IMR-90 (cell line): Measurements from ENCODE around the gene C17orf50. TPM values are rescaled to one million over a fixed set of nuclear protein-coding genes. Genes with fewer than 3 reads are reported as not detected.

Source experiments
- ATAC-seq: fragments of 200-7000 bp; cut with Tn5 transposase; 2 replicates; pipeline ENCODE4 v1.9.1; 2020; ENCODE audit warnings: low read depth, mild to moderate bottlenecking, moderate library complexity
- BruUV-seq: library from RNA; stranded (reverse); fragments of 400-500 nt; replicated peaks from 2 replicates; lab custom pipeline; 2021; lab: Mats Ljungman, UMichigan
- CTCF ChIA-PET: fragments of 300-600 bp; formaldehyde crosslinking; extraction: SDS; loops from one replicate; lab custom pipeline; 2021; ENCODE audit warnings: antibody characterized with exemption; lab: Yijun Ruan, JAX
- POLR2A ChIA-PET: fragments of 300-600 bp; sonication (Branson Sonifier 250); formaldehyde crosslinking; loops from one replicate; lab custom pipeline; 2022; ENCODE audit warnings: antibody characterized with exemption; ENCODE audit not compliant: unreplicated experiment; lab: Charles Lee
- DNase-seq: peaks from one replicate; pipeline ENCODE4 v3.0.0; 2013
- H2AFZ ChIP-seq: replicated peaks from 2 replicates; pipeline ENCODE3; 2013; ENCODE audit warnings: low read length, mild to moderate bottlenecking; ENCODE audit not compliant: poor library complexity
- H2AK5ac ChIP-seq: 2 replicates; pipeline ENCODE4 v1.6.1; 2013; ENCODE audit warnings: low read depth, low read length, inconsistent platforms
- H2AK9ac ChIP-seq: replicated peaks from 2 replicates; pipeline ENCODE3; 2013; ENCODE audit warnings: mild to moderate bottlenecking, low read depth, low read length, moderate library complexity; ENCODE audit not compliant: poor library complexity
- H2BK120ac ChIP-seq: 2 replicates; pipeline ENCODE4 v1.6.1; 2013; ENCODE audit warnings: low read depth, low read length, inconsistent platforms
- H2BK15ac ChIP-seq: 3 replicates; pipeline ENCODE4 v1.6.1; 2013; ENCODE audit warnings: low read depth, low read length, inconsistent platforms
- H2BK20ac ChIP-seq: 2 replicates; pipeline ENCODE4 v1.6.1; 2013; ENCODE audit warnings: low read depth, mild to moderate bottlenecking, inconsistent platforms, low read length, moderate library complexity
- H2BK5ac ChIP-seq: 2 replicates; pipeline ENCODE4 v1.6.1; 2013; ENCODE audit warnings: mild to moderate bottlenecking, low read depth, low read length, inconsistent platforms; ENCODE audit not compliant: poor library complexity, severe bottlenecking
- H3K14ac ChIP-seq: replicated peaks from 2 replicates; pipeline ENCODE4 v1.6.1; 2013; ENCODE audit warnings: low read depth, low read length, inconsistent platforms
- H3K18ac ChIP-seq: 2 replicates; pipeline ENCODE4 v1.6.1; 2013; ENCODE audit warnings: low read depth, low read length, control low read depth
- H3K23ac ChIP-seq: 2 replicates; pipeline ENCODE4 v1.6.1; 2013; ENCODE audit warnings: low read depth, low read length, inconsistent platforms
- H3K27ac ChIP-seq: 2 replicates; pipeline ENCODE4 v1.5.1; 2013; ENCODE audit warnings: mild to moderate bottlenecking, control low read depth, low read length; ENCODE audit not compliant: insufficient read depth
- H3K27me3 ChIP-seq: 2 replicates; pipeline ENCODE4 v1.6.1; 2013; ENCODE audit warnings: low read length; ENCODE audit not compliant: control insufficient read depth, insufficient read depth
- H3K36me3 ChIP-seq: 2 replicates; pipeline ENCODE4 v1.6.1; 2013; ENCODE audit warnings: low read length, mixed read lengths; ENCODE audit not compliant: control insufficient read depth, insufficient read depth
- H3K4ac ChIP-seq: 2 replicates; pipeline ENCODE4 v1.6.1; 2013; ENCODE audit warnings: low read depth, low read length, inconsistent platforms
- H3K4me1 ChIP-seq: 2 replicates; pipeline ENCODE4 v1.6.1; 2013; ENCODE audit warnings: low read length, mixed read lengths; ENCODE audit not compliant: control insufficient read depth, insufficient read depth
- H3K4me2 ChIP-seq: 2 replicates; pipeline ENCODE4 v1.6.1; 2013; ENCODE audit warnings: low read depth, mild to moderate bottlenecking, control low read depth, low read length, moderate library complexity
- H3K4me3 ChIP-seq: 2 replicates; pipeline ENCODE4 v1.5.1; 2013; ENCODE audit warnings: low read depth, mild to moderate bottlenecking, control low read depth, low read length, moderate library complexity; ENCODE audit not compliant: insufficient read depth
- H3K56ac ChIP-seq: 2 replicates; pipeline ENCODE4 v1.6.1; 2013; ENCODE audit warnings: low read length, inconsistent platforms; ENCODE audit not compliant: insufficient read depth; ENCODE audit errors: extremely low read depth
- H3K79me1 ChIP-seq, 2 experiments: 2 replicates each; pipeline ENCODE4 v1.6.1; 2013; ENCODE audit warnings: low read length in 2 of 2, inconsistent platforms in 1 of 2, low read depth in 1 of 2
- H3K9ac ChIP-seq: 2 replicates; pipeline ENCODE4 v1.6.1; 2013; ENCODE audit warnings: low read depth, low read length, control low read depth
- H3K9me1 ChIP-seq: 2 replicates; pipeline ENCODE4 v1.6.1; 2013; ENCODE audit warnings: low read length, inconsistent platforms; ENCODE audit not compliant: insufficient read depth
- H3K9me3 ChIP-seq: 2 replicates; pipeline ENCODE4 v1.6.1; 2013; ENCODE audit warnings: low read length; ENCODE audit not compliant: control insufficient read depth, insufficient read depth
- H4K20me1 ChIP-seq: 2 replicates; pipeline ENCODE4 v1.6.1; 2013; ENCODE audit warnings: low read length, inconsistent platforms; ENCODE audit not compliant: insufficient read depth
- H4K5ac ChIP-seq: 2 replicates; pipeline ENCODE4 v1.6.1; 2013; ENCODE audit warnings: mild to moderate bottlenecking, low read depth, low read length, control low read depth
- H4K8ac ChIP-seq, 2 experiments: 2 replicates each; pipeline ENCODE4 v1.6.1; 2013; ENCODE audit warnings: low read depth in 2 of 2, low read length in 2 of 2, control low read depth in 1 of 2, inconsistent platforms in 1 of 2
- H4K91ac ChIP-seq: 2 replicates; pipeline ENCODE4 v1.6.1; 2013; ENCODE audit warnings: low read depth, low read length, inconsistent platforms; ENCODE audit not compliant: insufficient read depth
- BHLHE40 ChIP-seq: fragments of 150-350 bp; IDR thresholded peaks from 2 replicates; pipeline ENCODE4 v1.6.1; 2016; ENCODE audit warnings: mild to moderate bottlenecking, low read depth, low read length
- CEBPB ChIP-seq: IDR thresholded peaks from 2 replicates; pipeline ENCODE4 v1.6.1; 2012; ENCODE audit warnings: low read depth, low read length, improper control_type of control experiment
- CHD1 ChIP-seq: IDR thresholded peaks from 2 replicates; pipeline ENCODE4 v1.6.1; 2012; ENCODE audit warnings: low read depth, low read length, improper control_type of control experiment
- MAFK ChIP-seq: IDR thresholded peaks from 2 replicates; pipeline ENCODE4 v1.6.1; 2012; ENCODE audit warnings: low read depth, low read length, improper control_type of control experiment
- MAZ ChIP-seq: IDR thresholded peaks from 2 replicates; pipeline ENCODE4 v1.6.1; 2012; ENCODE audit warnings: low read depth, mild to moderate bottlenecking, low read length, improper control_type of control experiment, moderate library complexity, borderline replicate concordance
- NFE2L2 ChIP-seq: fragments of 150-350 bp; IDR thresholded peaks from 2 replicates; pipeline ENCODE4 v1.6.1; 2016; ENCODE audit warnings: low read depth, mild to moderate bottlenecking, low read length
- POLR2A ChIP-seq: IDR thresholded peaks from 2 replicates; pipeline ENCODE4 v1.6.1; 2012; ENCODE audit warnings: mild to moderate bottlenecking, low read depth, low read length
- RAD21 ChIP-seq: IDR thresholded peaks from 2 replicates; pipeline ENCODE4 v1.6.1; 2012; ENCODE audit warnings: low read length, improper control_type of control experiment
- RCOR1 ChIP-seq: IDR thresholded peaks from 2 replicates; pipeline ENCODE4 v1.6.1; 2012; ENCODE audit warnings: mild to moderate bottlenecking, low read length, improper control_type of control experiment; ENCODE audit not compliant: insufficient replicate concordance
- RFX5 ChIP-seq: IDR thresholded peaks from 2 replicates; pipeline ENCODE4 v1.8.0; 2012; ENCODE audit warnings: low read depth, mild to moderate bottlenecking, low read length, moderate library complexity
- SMC3 ChIP-seq: fragments of 150-350 bp; IDR thresholded peaks from 2 replicates; pipeline ENCODE4 v1.6.1; 2016; ENCODE audit warnings: low read depth, mild to moderate bottlenecking, antibody characterized with exemption, low read length, moderate library complexity
- WGBS, 2 experiments: methylation state at CpG; one replicate each; pipeline versions ENCODE4 v1.1.5 to v1.1.7; 2013; ENCODE audit warnings: missing lambda C conversion rate in 2 of 2; ENCODE audit not compliant: insufficient read length in 1 of 2; ENCODE audit errors: extremely low coverage in 2 of 2; 5-methylcytosine and 5-hydroxymethylcytosine counted together
- dilution Hi-C: fragments of 300-500 bp; cut with HindIII; formaldehyde crosslinking; loops from one replicate; pipeline ENCODE4 v1.14.3; 2018; ENCODE audit warnings: low sequenced_read_pairs; ENCODE audit not compliant: unreplicated experiment
- in situ Hi-C: fragments of 300-500 bp; cut with MboI; formaldehyde crosslinking; loops from 3 replicates; pipeline ENCODE4 v1.14.3; 2019; ENCODE audit warnings: low sequenced_read_pairs, inconsistent platforms, mixed read lengths
- intact Hi-C: fragments of 100-400 bp; cut with micrococcal nuclease; formaldehyde crosslinking; loops from 2 replicates; pipeline ENCODE4 v1.10.0; 2022
- polyA plus RNA-seq, 3 experiments: library from polyadenylated mRNA; depleted of rRNA; stranded (reverse); fragments of >200 nt; gene quantifications; 2 replicates each; pipeline ENCODE4 v1.2.3, GENCODE V29; 2012; ENCODE audit warnings: low replicate concordance in 1 of 3
- total RNA-seq: library from RNA; depleted of rRNA; stranded (reverse); fragments of >200 nt; gene quantifications from 2 replicates; pipeline ENCODE4 v1.2.3, GENCODE V29; 2012
- TF ChIP-seq, protein P1 (sequence below): fragments of 150-350 bp; IDR thresholded peaks from 2 replicates; pipeline ENCODE4 v1.6.1; 2016; ENCODE audit warnings: low read depth, mild to moderate bottlenecking, low read length, moderate library complexity, borderline replicate concordance
- TF ChIP-seq, protein P2 (sequence below): conservative IDR thresholded peaks from 2 replicates; pipeline ENCODE4 v1.5.1; 2012; ENCODE audit warnings: mild to moderate bottlenecking, low read depth, low read length, improper control_type of control experiment

C17orf50 gene
- total and polyA plus RNA-seq, 2 of the 4 experiments (the other 2 are of a cell fraction), result not detected

DNA sequence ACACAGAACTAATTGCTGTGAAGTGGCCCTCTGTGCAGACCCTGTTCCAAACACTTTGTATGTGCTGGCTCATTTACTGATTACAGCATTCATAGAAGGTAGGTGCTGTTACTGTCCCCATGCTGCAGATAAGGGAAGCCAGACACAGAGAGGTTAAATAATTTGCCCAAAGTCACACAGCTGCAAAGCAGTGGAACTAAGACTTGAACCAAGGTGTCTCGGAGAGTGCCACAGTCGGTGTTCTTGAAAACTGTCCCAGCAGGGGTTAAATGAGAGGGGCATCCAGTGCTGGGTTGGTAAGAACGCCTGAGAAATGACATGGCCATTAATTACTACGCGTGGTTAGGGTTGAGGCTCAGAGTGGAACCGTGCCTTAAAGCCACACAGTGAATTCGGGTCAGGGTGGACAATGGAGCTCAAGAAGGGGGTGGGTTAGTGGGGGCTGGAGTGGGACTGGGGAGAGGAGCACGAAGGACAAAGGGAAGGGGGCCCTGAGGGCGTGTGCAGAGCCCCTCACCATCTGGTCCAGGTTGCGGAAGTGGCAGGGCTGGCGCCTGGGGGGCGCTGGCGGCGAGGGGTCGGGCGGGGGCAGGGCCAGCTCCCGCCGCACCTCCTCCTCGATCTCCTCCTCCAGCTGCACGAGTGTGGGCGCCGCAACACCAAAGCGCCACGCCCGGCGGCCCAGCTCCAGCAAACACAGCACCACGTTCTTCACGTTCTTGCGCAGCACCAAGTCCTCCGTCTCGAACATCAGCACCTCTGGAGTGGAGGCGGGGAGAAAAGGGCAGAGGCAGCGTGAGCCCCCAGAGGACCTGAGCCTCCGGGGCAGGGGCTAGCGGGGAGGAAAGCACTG lies 10.9 kb upstream of the C17orf50 start:
- H3K56ac ChIP-seq, result no peak overlapping the region
- in situ Hi-C loops (loop anchor here (25.0 kb wide), 1 partner anchor 387 kb away; the partner anchor contains the start of gene SLFN11), dilution Hi-C loops (no loop called here), intact Hi-C loops (loop anchor here (10.0 kb wide), 2 partner anchors 315 to 505 kb away; partner anchors contain the start of genes SLFN12 and SLFN5)
- no peaks in the 10 kb centered on the region for H3K79me1 ChIP-seq
- 10% methylated on average over 10 of the region's 35 CpGs; no CpG with 5 or more reads in 1 of the 2 experiments for WGBS, 2 experiments
- H3K36me3 ChIP-seq, result no peaks in the 10 kb centered on the region
- H2AK9ac ChIP-seq, result peak overlapping the region; percentile 33
- H3K9me3 ChIP-seq, result no peaks in the 10 kb centered on the region
- H4K8ac ChIP-seq, result no peak overlapping the region; a peak in 1 of 4 replicates
- H3K4ac ChIP-seq, result no peak overlapping the region
- no peak overlapping the region for H3K27ac ChIP-seq
- H2BK20ac ChIP-seq, result no peak overlapping the region
- ATAC-seq (peak; percentile 49), DNase-seq (peak; percentile 20)
- no peak overlapping the region for H2AK5ac ChIP-seq
- H3K18ac ChIP-seq, result no peak overlapping the region
- H2BK15ac ChIP-seq, result no peak overlapping the region
- H3K9me1 ChIP-seq, result no peaks in the 10 kb centered on the region
- BruUV-seq, result no TSS peak
- H3K4me2 ChIP-seq, result peak overlapping the region; percentile 33
- no peak overlapping the region for H3K14ac ChIP-seq
- H3K4me3 ChIP-seq, result peak overlapping the region; percentile 8; the same call in 1 of the 2 replicates
- H4K91ac ChIP-seq, result no peak overlapping the region
- H3K9ac ChIP-seq, result peak overlapping the region; percentile 33; the same call in 1 of the 2 replicates
- H2BK5ac ChIP-seq, result no peak overlapping the region
- peaks cover 8% of the 10 kb centered on the region; the same call in 1 of the 2 replicates for H3K4me1 ChIP-seq
- ChIA-PET CTCF (interaction anchor here (1.0 to 1.8 kb wide), 3 partner anchors 14 to 216 kb away, joined by 3 to 7 read pairs (median 4); no protein-coding TSS in a partner anchor), POLR2A (interaction anchor here (0.5 kb wide), 1 partner anchor 182 kb away, joined by 4 read pairs; no protein-coding TSS in a partner anchor)
- H2AFZ ChIP-seq, result peak overlapping the region; percentile 76
- H3K23ac ChIP-seq, result no peak overlapping the region
- peaks cover 50% of the 10 kb centered on the region for H3K27me3 ChIP-seq
- H4K20me1 ChIP-seq, result no peaks in the 10 kb centered on the region
- no peak overlapping the region for H2BK120ac ChIP-seq
- H4K5ac ChIP-seq, result no peak overlapping the region
- no peak for TF ChIP-seq RCOR1
- TF ChIP-seq RAD21, result no peak
- no peak for TF ChIP-seq NFE2L2
- TF ChIP-seq, protein P1, sequence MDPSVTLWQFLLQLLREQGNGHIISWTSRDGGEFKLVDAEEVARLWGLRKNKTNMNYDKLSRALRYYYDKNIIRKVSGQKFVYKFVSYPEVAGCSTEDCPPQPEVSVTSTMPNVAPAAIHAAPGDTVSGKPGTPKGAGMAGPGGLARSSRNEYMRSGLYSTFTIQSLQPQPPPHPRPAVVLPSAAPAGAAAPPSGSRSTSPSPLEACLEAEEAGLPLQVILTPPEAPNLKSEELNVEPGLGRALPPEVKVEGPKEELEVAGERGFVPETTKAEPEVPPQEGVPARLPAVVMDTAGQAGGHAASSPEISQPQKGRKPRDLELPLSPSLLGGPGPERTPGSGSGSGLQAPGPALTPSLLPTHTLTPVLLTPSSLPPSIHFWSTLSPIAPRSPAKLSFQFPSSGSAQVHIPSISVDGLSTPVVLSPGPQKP, result no peak
- no peak for TF ChIP-seq POLR2A
- no peak for TF ChIP-seq SMC3
- no peak for TF ChIP-seq CEBPB
- TF ChIP-seq MAFK, result no peak
- TF ChIP-seq RFX5, result no peak
- no peak for TF ChIP-seq BHLHE40
- no peak for TF ChIP-seq CHD1
- TF ChIP-seq, protein P2, sequence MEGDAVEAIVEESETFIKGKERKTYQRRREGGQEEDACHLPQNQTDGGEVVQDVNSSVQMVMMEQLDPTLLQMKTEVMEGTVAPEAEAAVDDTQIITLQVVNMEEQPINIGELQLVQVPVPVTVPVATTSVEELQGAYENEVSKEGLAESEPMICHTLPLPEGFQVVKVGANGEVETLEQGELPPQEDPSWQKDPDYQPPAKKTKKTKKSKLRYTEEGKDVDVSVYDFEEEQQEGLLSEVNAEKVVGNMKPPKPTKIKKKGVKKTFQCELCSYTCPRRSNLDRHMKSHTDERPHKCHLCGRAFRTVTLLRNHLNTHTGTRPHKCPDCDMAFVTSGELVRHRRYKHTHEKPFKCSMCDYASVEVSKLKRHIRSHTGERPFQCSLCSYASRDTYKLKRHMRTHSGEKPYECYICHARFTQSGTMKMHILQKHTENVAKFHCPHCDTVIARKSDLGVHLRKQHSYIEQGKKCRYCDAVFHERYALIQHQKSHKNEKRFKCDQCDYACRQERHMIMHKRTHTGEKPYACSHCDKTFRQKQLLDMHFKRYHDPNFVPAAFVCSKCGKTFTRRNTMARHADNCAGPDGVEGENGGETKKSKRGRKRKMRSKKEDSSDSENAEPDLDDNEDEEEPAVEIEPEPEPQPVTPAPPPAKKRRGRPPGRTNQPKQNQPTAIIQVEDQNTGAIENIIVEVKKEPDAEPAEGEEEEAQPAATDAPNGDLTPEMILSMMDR, result no peak
- no peak for TF ChIP-seq MAZ
